Panc1 (cell line): ENCODE results near the gene C4orf50. TPM values are rescaled to one million over a fixed set of nuclear protein-coding genes. Genes with fewer than 3 reads are reported as not detected.

ENCODE experiments used
- ATAC-seq: fragments of 200-7000 bp; cut with Tn5 transposase; 2 replicates; pipeline ENCODE4 v1.9.1; 2020; ENCODE audit warnings: mild to moderate bottlenecking, moderate library complexity
- BruUV-seq: library from RNA; stranded (reverse); fragments of 400-500 nt; replicated peaks from 2 replicates; lab custom pipeline; 2021; lab: Mats Ljungman, UMichigan
- CTCF ChIA-PET: fragments of 300-600 bp; sonication (Branson Sonifier 250); formaldehyde crosslinking; loops from one replicate; lab custom pipeline; 2022; ENCODE audit warnings: antibody characterized with exemption; lab: Charles Lee
- POLR2A ChIA-PET: fragments of 300-600 bp; sonication (Branson Sonifier 250); formaldehyde crosslinking; loops from one replicate; lab custom pipeline; 2022; ENCODE audit warnings: antibody characterized with exemption; lab: Charles Lee
- DNase-seq: peaks from one replicate; pipeline ENCODE4 v3.0.0-alpha.2; 2010; ENCODE audit warnings: low read depth, low spot score
- H3K27ac ChIP-seq: 2 replicates; pipeline ENCODE4 v1.5.1; 2011; ENCODE audit warnings: mild to moderate bottlenecking, low read length, inconsistent platforms
- H3K27me3 ChIP-seq: fragments of 200-500 bp; sonication (Bioruptor generic); 2 replicates; pipeline ENCODE4 v1.6.0; 2014; ENCODE audit warnings: low read length, inconsistent platforms; ENCODE audit not compliant: control insufficient read depth, insufficient read depth
- H3K36me3 ChIP-seq: fragments of 200-500 bp; sonication (Bioruptor generic); 2 replicates; pipeline ENCODE4 v1.5.1; 2014; ENCODE audit warnings: inconsistent platforms, mild to moderate bottlenecking, low read length, moderate library complexity; ENCODE audit not compliant: control insufficient read depth, insufficient read depth
- H3K4me1 ChIP-seq: 2 replicates; pipeline ENCODE4 v1.5.1; 2011; ENCODE audit warnings: inconsistent platforms, mild to moderate bottlenecking, low read length, moderate library complexity; ENCODE audit not compliant: control insufficient read depth, insufficient read depth
- H3K4me3 ChIP-seq, 2 experiments: 2 replicates each; pipeline ENCODE4 v1.5.1; 2011 to 2012; ENCODE audit warnings: low read depth in 2 of 2, low read length in 2 of 2, mild to moderate bottlenecking in 2 of 2, inconsistent platforms in 1 of 2, moderate library complexity in 1 of 2
- H3K9me3 ChIP-seq: fragments of 200-500 bp; sonication (Bioruptor generic); 2 replicates; pipeline ENCODE4 v1.5.1; 2014; ENCODE audit warnings: low read depth, mild to moderate bottlenecking, inconsistent platforms, low read length, moderate library complexity; ENCODE audit not compliant: control insufficient read depth, insufficient read depth
- CTCF ChIP-seq: fragments of 450-650 bp; IDR thresholded peaks from 2 replicates; pipeline ENCODE4 v1.5.1; 2017; ENCODE audit warnings: mild to moderate bottlenecking
- POLR2AphosphoS5 ChIP-seq: IDR thresholded peaks from 2 replicates; pipeline ENCODE4 v1.6.1; 2012; ENCODE audit warnings: mild to moderate bottlenecking, low read depth, low read length, moderate library complexity
- REST ChIP-seq, 2 experiments: IDR thresholded peaks; 2 replicates each; pipeline ENCODE4 v1.6.1; 2011 to 2012; ENCODE audit warnings: low read depth in 2 of 2, control low read depth in 1 of 2, low read length in 1 of 2, mild to moderate bottlenecking in 1 of 2, moderate library complexity in 1 of 2; ENCODE audit not compliant: insufficient read depth in 1 of 2
- SIN3A ChIP-seq: IDR thresholded peaks from 2 replicates; pipeline ENCODE4 v1.6.1; 2012; ENCODE audit warnings: low read depth, mild to moderate bottlenecking, low read length, moderate library complexity, borderline replicate concordance; ENCODE audit not compliant: insufficient read depth
- TCF7L2 ChIP-seq: IDR thresholded peaks from 2 replicates; pipeline ENCODE4 v1.6.1; 2011; ENCODE audit warnings: mild to moderate bottlenecking, low read depth, low read length, inconsistent platforms
- in situ Hi-C: cut with HindIII; loops from 2 replicates; pipeline ENCODE4 v1.10.0; 2016; ENCODE audit warnings: low sequenced_read_pairs, low pct_unique_long_range_greater_than_20kb
- intact Hi-C: fragments of 100-400 bp; cut with micrococcal nuclease; formaldehyde crosslinking; loops from one replicate; pipeline ENCODE4 v1.10.0; 2022; ENCODE audit not compliant: unreplicated experiment
- total RNA-seq: library from RNA; stranded (reverse); gene quantifications from one replicate; pipeline ENCODE4 v1.2.1, GENCODE V29; 2021; ENCODE audit not compliant: unreplicated experiment

C4orf50 gene
- total RNA-seq, 1 experiment from 2014 or later: under 0.01 TPM

- H3K4me1 ChIP-seq: no peaks in the 10 kb centered on the region
- DNase-seq (no peak), ATAC-seq (no peak)
- no peak for TF ChIP-seq REST (IDR thresholded peaks at IDR 0.05; ENCODE audit: insufficient read depth in 1 of 2, low read depth in 2 of 2, low read length in 1 of 2)
- H3K36me3 ChIP-seq: no peaks in the 10 kb centered on the region
- intact Hi-C loops (no loop called here), in situ Hi-C loops (no loop called here)
- no TSS peak for BruUV-seq
- ChIA-PET CTCF (no interaction called here), POLR2A (no interaction called here)
- H3K9me3 ChIP-seq: no peaks in the 10 kb centered on the region
- H3K27me3 ChIP-seq: no peaks in the 10 kb centered on the region; the same call in 1 of the 2 replicates
- no peak overlapping the region for H3K27ac ChIP-seq
- no peak overlapping the region for H3K4me3 ChIP-seq
These were observed 85.1 kb downstream of the C4orf50 start for GRCh38 chr4:5933116-5933515.

- no peak for ATAC-seq
- in situ Hi-C loops (no loop called here), intact Hi-C loops (no loop called here)
- H3K4me1 ChIP-seq: no peaks in the 10 kb centered on the region
- H3K27me3 ChIP-seq: no peaks in the 10 kb centered on the region; the same call in 1 of the 2 replicates
- ChIA-PET POLR2A (no interaction called here), CTCF (no interaction called here)
- BruUV-seq: no TSS peak
- no peak overlapping the region for H3K4me3 ChIP-seq
- DNase-seq: no peak
- H3K9me3 ChIP-seq: no peaks in the 10 kb centered on the region
- H3K36me3 ChIP-seq: no peaks in the 10 kb centered on the region
- no peak for TF ChIP-seq POLR2AphosphoS5
- TF ChIP-seq REST (IDR thresholded peaks at IDR 0.05; ENCODE audit: insufficient read depth in 1 of 2, low read depth in 2 of 2, low read length in 1 of 2): no peak
- no peak for TF ChIP-seq TCF7L2
- TF ChIP-seq CTCF: no peak
- TF ChIP-seq SIN3A: no peak
- no peak overlapping the region for H3K27ac ChIP-seq
These were observed 86.1 kb downstream of the C4orf50 start for GRCh38 chr4:5932035-5932568.
